ENCODE measurements around the gene MAML3. TPM values are rescaled to one million over a fixed set of nuclear protein-coding genes. Genes with fewer than 3 reads are reported as not detected.

MAML3 gene
- total RNA-seq, 1 experiment from 2014 or later, result 8.6 TPM

DNA sequence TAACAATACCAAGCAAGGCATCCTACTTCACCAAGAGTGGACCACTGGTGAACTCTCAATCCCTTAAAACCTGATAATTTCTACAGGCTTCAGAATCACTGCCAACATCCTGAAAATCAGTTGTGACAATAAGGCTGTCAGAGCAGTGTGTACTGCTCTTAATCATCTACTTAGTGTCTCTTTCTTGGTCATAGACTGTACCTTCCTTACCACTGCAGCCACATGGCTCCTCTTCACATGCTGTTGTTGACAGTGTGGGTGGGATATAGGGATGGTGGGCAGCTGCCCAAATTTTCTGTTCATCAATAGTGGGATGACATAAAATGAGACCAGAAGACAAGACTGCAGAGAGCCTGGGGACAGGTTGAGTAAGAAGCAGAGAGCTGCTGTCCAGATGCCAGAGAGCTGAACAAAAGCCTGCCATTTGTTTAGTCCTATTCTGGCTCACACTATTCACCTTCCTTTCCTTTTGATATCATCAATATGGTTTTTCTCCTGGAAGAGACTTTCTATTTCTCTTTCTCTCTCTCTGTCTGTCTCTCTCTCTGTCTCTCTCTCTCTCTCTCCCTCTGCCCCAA, 309.4 kb downstream of the MAML3 start:
- no peak for DNase-seq (ENCODE audit: low spot score)

DNA sequence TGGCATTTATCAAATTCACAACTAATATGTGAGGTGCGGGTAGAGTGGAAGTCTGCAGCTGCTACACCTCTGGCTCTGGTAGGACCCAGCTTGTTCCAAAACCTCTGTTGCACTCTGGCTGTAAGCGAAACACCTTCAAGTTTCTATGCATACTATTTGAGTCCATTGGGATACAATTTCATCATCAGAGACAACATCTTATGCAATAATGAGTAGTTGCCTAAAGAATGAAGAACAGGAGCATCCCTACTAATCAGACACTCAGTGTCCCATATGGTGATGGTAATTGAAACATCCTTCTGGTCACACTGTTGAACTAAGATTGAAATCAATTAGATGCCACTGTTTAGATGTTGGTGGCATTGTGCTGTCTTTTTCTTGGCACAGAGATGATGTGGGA, 309.9 kb downstream of the MAML3 start:
- DNase-seq (ENCODE audit: low spot score), result no peak

DNA sequence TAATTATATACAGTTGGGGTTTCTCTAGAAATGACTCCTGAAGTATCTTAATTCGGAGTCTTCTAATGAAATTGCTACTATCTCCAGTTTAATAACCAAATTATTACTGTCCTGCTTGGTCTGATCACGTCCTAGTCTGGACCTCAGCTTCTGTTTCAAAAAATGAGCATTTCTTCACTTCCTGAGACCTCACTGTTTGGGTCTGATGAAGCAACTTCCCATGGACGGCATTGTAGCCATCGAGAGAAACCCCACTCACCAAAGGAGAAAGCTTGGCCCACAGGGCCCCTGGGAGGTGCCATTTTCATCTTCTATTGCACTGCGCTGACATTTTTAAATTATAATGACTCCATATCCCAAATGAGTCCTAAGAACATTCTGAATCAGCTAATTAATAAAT, 310.3 kb downstream of the MAML3 start:
- DNase-seq (ENCODE audit: low spot score), result no peak

DNA sequence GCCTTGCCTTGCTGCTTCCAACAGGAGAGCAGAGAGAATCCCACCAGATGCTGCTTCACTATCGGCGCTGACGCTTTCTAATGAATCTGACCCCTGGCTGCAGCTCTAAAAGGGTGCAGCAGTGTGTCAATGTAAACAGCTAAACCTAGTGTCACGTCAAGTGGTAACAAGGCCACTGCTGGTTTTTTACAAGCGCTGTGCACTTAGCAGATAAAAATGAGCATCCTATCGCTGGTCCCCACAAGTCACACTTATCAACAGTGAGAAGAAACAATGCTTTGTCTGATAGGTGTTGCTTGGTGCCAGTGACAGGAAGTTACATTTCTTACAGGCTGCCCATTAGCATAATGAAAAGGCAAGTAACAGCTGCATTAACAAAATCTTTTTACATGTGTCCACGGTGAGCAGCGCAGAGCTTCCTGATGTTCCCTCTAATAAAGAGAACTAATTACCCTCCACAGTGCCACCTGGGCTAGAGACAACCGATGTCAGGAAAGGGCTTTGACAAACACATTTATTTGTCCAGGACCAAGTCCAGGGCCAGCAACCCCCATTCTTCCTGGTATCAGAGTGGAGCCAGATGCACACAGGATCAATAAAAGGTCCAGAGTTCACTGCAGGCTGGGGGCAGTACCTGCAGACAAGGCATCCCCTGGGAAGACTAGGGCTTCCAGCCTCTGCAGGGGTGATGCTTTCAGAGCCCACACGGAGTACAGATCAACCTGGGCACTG, 312.4 kb downstream of the MAML3 start:
- DNase-seq (ENCODE audit: low spot score), result peak; percentile 29

DNA sequence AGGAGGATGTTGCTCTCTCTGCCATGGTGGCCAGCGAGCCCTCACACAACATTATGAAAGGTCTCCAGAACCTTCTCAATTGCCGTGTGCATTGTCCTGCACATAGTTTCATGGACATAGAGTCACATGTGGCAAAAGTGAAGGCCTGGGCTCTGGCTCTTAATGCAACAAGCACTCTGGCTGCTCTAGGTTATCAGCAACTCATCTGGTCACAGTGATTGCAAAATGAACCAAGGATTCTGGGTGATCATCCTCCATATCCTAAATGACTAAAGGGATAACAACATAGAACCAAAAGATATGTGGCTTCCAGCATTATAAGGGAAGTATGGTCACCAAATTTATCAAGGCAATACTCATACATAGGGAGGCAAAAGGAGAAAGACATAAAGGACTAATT, 313.2 kb downstream of the MAML3 start:
- DNase-seq (ENCODE audit: low spot score), result no peak

DNA sequence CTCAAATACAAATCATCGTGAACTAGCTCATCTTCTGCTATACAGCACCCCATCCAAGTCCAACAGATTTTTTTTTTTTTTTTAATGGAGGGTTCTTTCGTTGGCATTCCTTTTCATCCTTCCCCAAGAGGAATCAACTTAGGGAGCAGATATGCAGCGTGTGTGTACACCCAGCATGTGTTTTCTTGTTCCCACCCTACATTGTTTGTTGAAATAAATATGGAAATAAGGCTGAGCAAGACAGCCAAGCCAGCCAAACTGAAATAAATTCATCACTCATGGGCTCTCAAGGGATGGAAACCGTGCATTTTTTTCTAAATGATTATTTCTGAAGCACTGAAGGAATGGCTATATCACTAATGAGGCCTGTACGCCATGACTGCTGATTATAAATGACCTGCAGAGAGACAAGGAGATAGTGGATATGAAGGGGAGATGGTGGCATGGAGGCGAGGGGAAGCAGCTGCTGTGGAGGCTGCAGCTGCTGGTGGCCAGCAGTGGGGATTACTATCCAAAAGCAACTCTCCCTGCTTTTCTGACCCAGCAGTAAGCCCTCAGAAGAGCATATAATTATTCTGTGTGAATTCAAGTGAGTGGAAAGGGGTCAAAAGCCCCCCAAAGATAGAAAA, 314.5 kb downstream of the MAML3 start:
- no peak for DNase-seq (ENCODE audit: low spot score)

DNA sequence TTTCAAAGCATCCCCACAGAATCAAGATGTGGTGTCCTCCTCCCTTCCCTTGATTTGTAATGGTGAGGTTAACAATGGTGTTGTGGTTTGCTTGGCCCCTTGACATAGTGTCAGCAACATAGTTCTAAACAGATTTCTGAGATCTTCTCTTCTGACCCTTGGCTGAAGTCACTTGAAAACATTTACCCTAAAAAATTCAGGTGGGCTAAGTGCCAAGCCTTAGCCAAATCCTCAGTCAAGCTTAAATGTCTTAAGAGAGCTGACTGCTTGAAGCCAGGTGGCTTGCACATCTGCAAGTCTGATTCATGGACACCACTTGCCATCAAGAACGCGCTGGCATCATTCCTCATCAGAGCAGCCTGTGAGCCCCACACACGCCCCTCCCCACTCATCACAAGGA, 315.2 kb downstream of the MAML3 start:
- no peak for DNase-seq (ENCODE audit: low spot score)

DNA sequence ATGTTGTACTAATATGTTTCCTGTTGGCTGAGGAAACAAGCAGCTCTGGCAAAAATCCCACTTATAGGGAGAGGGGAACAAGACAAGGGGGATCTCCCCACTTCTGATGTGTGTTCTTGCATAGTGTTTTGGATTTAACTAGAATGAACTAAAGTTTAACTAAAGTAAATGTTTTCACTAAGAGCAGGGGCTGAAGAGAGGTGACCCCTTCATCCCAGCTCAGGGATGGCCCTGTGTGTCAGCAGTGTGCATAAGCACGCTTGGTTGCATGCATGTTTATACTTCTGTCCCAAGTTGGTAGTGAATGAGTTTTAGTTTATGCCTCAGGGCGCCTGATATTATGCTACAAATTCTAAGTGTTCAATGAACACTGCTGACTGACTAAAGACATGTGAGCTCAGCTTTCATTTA, 319.0 kb downstream of the MAML3 start:
- DNase-seq (ENCODE audit: low spot score), result no peak

DNA sequence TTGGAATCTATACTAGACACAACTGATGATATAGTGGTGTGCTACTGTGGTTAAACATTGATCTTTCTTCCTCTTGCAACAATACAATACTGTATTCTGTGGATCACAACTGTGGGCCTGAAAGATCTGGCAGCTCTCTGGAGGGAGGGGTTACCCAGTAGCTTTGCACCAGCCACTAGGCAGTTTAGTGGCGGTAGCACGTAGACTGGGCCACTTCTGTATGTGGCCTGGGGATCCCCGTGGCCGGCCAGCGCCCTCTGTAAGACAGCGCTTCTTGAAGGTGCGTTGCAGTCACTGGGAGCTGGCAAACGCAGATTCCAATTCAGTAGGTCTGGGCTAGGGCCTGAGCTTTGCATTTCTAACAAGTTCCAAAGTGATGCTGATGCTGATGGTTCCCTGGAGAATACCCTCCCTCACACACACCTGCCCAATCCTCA, 319.7 kb downstream of the MAML3 start:
- no peak for DNase-seq (ENCODE audit: low spot score)

DNA sequence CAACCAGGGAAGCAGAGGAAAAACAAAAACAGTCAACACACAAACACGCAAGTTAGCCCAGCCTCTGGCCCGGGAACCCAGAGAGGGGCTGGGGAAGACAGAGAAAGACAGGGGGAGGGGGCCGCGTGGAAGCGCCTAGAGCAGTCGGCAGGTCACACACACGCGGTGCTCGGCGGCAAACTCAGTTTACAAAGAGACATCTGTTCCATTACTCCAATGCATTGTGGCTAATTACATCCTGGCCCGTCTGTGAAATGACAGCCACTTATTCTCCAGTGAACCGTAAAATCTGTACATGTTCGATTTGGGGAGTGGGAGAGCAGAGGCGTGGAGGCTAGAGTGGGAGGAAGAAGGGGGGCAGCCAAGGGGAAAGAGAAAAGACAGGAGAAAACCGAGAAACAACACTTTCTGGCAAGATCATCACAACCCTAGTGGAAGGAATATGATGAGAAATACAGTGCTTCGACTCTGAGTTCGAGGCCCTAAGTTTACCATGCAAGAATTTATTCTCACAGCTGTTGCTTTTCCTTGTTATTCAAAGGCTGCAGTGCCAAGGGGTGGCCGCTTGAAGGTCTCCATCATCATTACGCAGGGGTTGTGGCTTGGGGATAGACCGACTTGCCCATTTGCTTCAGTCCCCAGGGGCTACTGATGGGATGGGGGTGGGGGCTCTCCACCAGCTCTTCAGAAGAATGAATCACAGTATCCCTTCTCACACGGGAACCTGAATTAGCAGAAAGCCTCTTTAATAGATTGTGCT, 320.7 kb downstream of the MAML3 start:
- DNase-seq (ENCODE audit: low spot score), result no peak

DNA sequence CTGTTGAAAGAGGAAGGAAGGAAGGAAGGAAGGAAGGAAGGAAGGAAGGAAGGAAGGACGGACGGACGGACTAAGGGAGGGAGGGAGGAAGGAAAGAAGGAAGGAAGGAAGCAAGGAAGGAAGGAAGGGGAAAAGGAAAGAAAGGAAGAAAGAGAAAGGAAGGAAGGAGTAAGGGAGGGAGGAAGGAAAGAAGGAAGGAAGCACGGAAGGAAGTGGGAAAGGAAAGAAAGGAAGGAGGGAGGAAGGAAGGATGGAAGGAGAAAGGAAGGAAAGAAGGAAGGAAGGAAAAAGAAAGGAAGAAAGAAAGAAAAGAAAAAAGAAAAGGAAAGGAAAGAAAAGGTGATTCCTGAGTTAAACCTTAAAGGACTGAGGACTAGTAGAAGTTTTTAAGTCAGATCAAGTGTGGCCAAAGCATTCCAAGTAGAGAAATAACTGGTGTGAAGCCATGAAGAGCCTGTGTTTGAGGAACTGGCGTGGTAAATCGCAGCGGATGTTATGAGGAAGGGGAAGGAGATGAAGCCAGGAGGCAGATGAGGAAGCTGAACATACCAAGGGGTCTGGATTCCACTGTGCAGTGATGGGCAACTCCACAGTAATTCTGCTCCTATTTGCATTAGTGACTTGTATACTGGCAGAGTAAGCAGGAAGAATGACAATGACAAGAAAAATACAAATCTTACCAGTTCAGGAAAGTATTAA, 324.9 kb downstream of the MAML3 start:
- DNase-seq (ENCODE audit: low spot score), result no peak

DNA sequence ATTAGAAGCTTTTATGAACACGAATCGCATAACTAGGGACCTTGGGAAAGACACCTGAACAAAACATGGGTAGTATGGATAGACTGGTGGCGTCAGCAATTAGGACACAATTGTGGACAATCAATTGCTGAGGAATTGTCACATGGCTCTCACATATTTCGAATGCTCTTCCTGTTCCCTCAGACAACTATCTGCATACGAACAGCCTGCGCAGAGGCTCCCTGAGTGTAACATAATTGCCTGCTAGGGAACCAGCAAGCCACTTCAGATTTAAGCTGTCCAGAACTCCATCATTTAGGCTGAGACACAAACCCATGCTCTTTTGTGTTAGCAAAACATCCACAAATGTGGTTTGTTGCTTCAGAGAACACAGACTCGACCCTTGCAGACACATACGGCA, 327.6 kb downstream of the MAML3 start:
- no peak for DNase-seq (ENCODE audit: low spot score)

DNA sequence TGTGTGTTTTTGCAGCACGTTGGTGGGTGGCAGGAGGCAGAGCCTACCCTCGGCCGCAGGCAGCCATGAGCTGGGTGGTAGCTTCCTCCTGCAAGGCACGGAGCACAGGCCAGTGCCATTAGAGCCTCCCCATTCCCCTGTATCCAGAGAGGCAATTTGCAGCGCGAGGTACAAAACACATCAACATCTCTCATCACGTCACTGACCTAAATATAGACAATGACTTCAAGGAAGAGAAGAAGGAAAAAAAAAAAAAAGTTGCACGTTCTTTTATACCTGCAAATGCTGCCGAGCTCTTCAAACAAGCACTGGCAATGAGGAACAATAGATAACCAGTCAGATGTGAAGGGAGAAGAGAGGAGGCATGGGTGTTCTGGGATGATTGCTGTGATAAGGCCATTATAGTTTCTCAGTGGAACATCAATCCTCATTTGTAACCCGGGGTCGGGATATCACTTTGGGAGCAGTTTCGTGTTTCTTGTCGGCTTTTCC, 328.4 kb downstream of the MAML3 start:
- DNase-seq (ENCODE audit: low spot score), result no peak

DNA sequence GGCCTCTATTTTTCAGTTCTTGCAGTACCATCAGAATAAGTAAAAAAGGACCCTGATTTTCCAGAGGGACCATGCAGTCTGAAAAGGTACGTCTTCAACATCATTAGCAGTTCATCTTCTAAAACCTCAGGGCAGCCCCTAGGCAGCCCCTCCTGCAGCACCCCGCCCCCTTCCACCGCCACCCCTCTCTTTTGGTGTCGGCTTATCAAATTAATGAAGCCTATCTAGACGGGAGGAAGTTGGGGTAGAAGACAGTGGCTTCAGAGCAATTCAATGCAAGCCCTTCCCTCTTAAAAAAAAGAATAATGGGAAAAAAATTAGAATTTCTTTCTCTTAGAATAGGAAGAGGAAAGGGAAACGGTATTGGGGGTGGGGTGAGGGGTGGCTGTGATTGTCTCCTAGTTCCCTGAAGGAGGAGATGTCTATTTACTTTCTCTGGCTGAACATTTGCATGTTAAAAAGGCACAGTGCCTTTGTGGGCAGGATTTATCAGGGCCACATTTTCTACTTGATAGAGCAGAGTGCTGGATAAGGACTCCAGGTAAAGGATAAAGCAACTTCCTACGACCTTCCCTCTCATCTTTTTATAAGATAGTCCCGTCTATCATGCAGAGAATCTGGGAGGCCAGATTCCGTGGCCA, 329.0 kb downstream of the MAML3 start:
- DNase-seq (ENCODE audit: low spot score), result no peak

DNA sequence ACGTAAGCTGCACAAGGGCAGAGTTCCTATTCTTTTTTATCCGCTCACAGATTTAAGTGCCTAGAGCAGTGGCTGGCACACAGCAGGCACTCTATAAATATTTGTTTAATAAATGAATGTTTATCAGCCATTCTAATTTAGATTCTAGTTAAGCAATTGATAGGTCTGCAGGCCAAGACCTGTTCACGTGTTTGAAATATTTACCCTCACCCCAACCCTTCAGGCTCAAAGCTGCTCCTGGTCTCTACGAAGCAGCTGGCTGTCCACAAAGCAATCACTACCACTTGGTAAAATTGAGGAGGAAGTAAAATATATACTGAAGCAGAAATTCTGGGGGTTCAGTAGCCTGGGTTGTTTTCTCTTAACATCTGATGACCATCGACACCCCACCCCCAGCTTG, 330.2 kb downstream of the MAML3 start:
- no peak for DNase-seq (ENCODE audit: low spot score)

DNA sequence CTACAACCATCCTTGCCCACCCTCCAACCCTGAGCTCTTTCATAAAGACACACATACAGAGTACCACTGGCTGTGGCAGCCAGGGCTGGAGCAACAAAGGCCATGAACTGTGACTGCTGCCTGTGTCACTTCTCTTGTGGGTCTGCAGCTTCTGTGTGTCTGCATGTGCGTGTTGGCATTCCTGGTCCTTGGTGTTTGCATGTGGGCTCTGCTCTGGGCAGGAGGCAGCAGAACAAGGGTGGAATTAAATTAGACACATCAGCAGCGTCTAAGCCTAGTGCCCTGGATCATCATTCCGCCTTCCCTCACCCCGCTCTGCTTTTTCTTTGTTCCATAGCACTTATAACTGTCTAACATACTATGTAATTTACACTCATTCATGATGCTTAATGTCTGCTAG, 330.6 kb downstream of the MAML3 start:
- no peak for DNase-seq (ENCODE audit: low spot score)

DNA sequence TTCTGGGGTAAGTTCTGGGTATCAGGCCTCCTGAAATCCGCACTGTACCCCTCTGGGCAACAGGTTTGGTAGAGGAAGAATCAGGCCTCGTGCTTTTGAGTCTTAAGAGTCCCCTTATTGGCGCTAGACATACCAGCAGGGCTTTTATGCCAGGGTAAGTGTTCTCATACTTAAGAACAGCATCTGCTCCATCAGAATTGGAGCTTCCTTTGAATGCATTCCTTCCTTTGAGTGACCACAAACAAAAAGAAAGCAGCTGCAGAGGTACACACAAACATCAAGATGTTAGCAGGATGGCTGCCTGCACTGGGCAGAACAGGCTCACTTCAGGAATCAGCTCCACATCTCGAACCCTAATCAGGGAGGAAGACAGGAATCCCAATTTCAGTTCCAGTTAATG, 331.6 kb downstream of the MAML3 start:
- DNase-seq (ENCODE audit: low spot score), result no peak

DNA sequence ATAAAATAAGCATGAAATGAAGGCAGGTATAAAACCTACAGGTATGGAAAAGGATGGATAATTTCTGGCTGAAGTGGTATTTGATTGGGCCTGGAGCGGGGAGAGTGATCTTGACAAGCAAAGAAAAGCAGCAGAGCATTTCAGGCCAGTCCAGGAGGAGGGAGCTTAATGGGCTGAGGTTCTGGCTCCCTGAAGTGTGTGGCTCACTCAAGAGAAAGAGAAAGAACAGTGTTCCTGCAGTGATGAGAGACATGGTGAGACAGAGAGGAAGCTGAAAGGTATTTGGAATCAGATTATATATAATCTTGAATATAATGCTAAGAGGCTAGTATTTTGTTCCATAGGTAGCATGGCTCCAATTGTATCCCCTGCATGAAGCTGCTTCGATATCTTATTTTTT, 334.9 kb downstream of the MAML3 start:
- DNase-seq (ENCODE audit: low spot score), result no peak

DNA sequence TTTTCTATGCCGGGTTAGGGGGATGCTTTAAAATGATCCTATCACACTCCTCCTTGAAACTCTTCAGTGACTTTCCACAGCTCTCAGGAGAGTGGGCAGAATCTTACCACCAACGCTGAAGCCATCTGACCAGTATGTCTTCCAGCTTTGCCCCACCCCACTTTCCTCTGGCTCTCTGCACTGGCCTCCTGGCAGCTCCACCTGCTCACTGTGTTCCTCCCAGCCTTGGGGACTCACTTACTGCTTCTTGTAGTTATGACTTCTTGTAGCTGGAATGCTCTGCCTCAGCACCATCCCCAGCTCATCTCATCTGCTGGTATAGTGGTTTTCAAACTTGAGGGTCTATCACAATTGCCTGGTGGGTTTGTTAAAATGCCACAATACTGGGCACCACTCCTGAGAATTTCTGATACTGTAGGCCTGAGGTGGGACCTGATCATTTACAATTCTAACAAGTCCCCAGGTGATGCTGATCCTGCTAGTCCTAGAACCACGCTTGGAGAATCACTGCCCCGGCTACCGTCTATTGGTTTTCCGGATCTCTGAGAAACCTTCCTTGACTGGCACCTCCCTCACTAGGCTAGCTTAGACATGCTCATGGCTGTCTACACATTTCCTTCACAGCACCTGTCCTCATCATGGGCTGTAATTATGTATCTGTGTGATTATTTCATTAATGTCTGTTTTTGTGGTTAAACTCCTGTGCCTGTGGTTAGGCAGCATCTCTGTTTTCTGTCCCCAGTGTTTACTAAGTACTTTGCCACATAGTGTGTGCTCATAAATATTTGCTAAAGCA, 336.1 kb downstream of the MAML3 start:
- no peak for DNase-seq (ENCODE audit: low spot score)

DNA sequence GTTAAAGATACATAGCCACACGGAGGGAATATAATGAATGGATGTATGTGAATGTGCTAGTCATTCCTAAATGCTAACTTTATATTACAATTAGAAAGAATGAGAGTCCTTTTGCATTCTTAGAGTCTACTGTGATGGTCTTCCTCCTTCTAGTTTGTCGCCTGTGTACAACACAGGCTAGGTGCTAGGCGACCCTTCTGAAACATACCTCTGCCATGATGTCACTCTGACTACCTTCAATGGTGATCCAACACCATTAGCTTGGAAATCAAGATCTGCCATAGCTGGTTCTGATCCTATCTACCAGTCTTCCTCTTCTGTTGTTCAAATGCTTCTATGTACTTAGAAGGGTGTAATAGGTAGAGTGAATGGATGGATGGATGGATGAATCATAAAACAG, 337.1 kb downstream of the MAML3 start:
- DNase-seq (ENCODE audit: low spot score), result no peak

Measured in HT-29 (cell line).